A549 (cell line): Measurements from ENCODE around the gene TESK2. TPM values are rescaled to one million over a fixed set of nuclear protein-coding genes. Genes with fewer than 3 reads are reported as not detected.
A peak's percentile ranks its signal among the peaks of the same experiment; 100 is the strongest.

Experiments
- CBX2 ChIP-seq: fragments of 200-600 bp; sonication (generic); IDR thresholded peaks from 2 replicates; pipeline ENCODE4 v1.6.1; 2016; ENCODE audit warnings: low read depth, mild to moderate bottlenecking, borderline replicate concordance
- CBX8 ChIP-seq: fragments of 200-600 bp; sonication (generic); IDR thresholded peaks from 2 replicates; pipeline ENCODE4 v1.6.1; 2016
- CHD2 ChIP-seq: fragments of 150-350 bp; IDR thresholded peaks from 2 replicates; pipeline ENCODE4 v1.6.1; 2014; ENCODE audit warnings: low read length; ENCODE audit not compliant: partially characterized antibody
- CHD4 ChIP-seq: fragments of 200-600 bp; sonication (generic); IDR thresholded peaks from 2 replicates; pipeline ENCODE4 v1.6.1; 2016; ENCODE audit warnings: antibody characterized with exemption, mild to moderate bottlenecking, borderline replicate concordance
- FOSB ChIP-seq: fragments of 250-450 bp; sonication (Bioruptor Pico); IDR thresholded peaks from 2 replicates; pipeline ENCODE4 v1.5.0; 2020; ENCODE audit warnings: mild to moderate bottlenecking, moderate library complexity
- GATA3 ChIP-seq: IDR thresholded peaks from 2 replicates; pipeline ENCODE4 v1.6.1; 2012; ENCODE audit warnings: borderline replicate concordance
- HEYL ChIP-seq: fragments of 250-450 bp; sonication (Bioruptor Pico); IDR thresholded peaks from 2 replicates; pipeline ENCODE4 v1.8.0; 2021; ENCODE audit warnings: mild to moderate bottlenecking, moderate library complexity
- HOXA7 ChIP-seq: fragments of 250-450 bp; sonication (Bioruptor Pico); IDR thresholded peaks from 2 replicates; pipeline ENCODE4 v1.5.0; 2020; ENCODE audit warnings: mild to moderate bottlenecking, moderate library complexity
- HOXB13 ChIP-seq: fragments of 250-450 bp; sonication (Bioruptor Pico); IDR thresholded peaks from 2 replicates; pipeline ENCODE4 v1.5.0; 2020; ENCODE audit warnings: low read depth, mild to moderate bottlenecking, moderate library complexity
- JUN ChIP-seq, 2 experiments: fragments of >200 bp; sonication (Bioruptor Twin); formaldehyde crosslinking; IDR thresholded peaks; 2 replicates in 1 of 2; 3 replicates in 1 of 2; pipeline ENCODE4 v1.6.1; 2016 to 2017
- KDM5A ChIP-seq: fragments of 200-600 bp; sonication (generic); IDR thresholded peaks from 2 replicates; pipeline ENCODE4 v1.6.1; 2016; ENCODE audit warnings: antibody characterized with exemption, mild to moderate bottlenecking
- MAFK ChIP-seq: fragments of 450-650 bp; IDR thresholded peaks from 2 replicates; pipeline ENCODE4 v1.6.1; 2014; ENCODE audit not compliant: partially characterized antibody
- NFE2L2 ChIP-seq: fragments of 150-350 bp; conservative IDR thresholded peaks from 2 replicates; pipeline ENCODE4 v1.6.1; 2014; ENCODE audit warnings: low read length
- POLR2AphosphoS2 ChIP-seq: conservative IDR thresholded peaks from 2 replicates; pipeline ENCODE4 v1.6.1; 2012; ENCODE audit warnings: low read length, improper control_type of control experiment, inconsistent platforms
- RAD21 ChIP-seq, 2 experiments: fragments of >200 bp in 1 of 2; sonication (Bioruptor Twin) in 1 of 2; formaldehyde crosslinking in 1 of 2; IDR thresholded peaks in 1 of 2; conservative IDR thresholded peaks in 1 of 2; 2 replicates in 1 of 2; 3 replicates in 1 of 2; pipeline ENCODE4 v1.6.1; 2012 to 2018; ENCODE audit warnings: inconsistent platforms in 1 of 2
- RCOR1 ChIP-seq: fragments of 150-350 bp; IDR thresholded peaks from 2 replicates; pipeline ENCODE4 v1.6.1; 2014; ENCODE audit warnings: antibody characterized with exemption, low read length, low read depth
- REST ChIP-seq: fragments of 200-600 bp; sonication (generic); IDR thresholded peaks from 2 replicates; pipeline ENCODE4 v1.6.1; 2016; ENCODE audit warnings: antibody characterized with exemption, mild to moderate bottlenecking, moderate library complexity
- RFX5 ChIP-seq: fragments of 450-650 bp; IDR thresholded peaks from 2 replicates; pipeline ENCODE4 v1.7.1; 2014; ENCODE audit warnings: antibody characterized with exemption, mild to moderate bottlenecking, moderate library complexity
- RNF2 ChIP-seq: fragments of 200-600 bp; sonication (generic); IDR thresholded peaks from 2 replicates; pipeline ENCODE4 v1.6.1; 2016; ENCODE audit warnings: low read depth, mild to moderate bottlenecking, antibody characterized with exemption, moderate library complexity, borderline replicate concordance
- SMC3 ChIP-seq: fragments of >200 bp; sonication (Bioruptor Twin); formaldehyde crosslinking; IDR thresholded peaks from 3 replicates; pipeline ENCODE4 v1.6.1; 2018; ENCODE audit warnings: inconsistent platforms
- ZC3H11A ChIP-seq: fragments of 450-650 bp; IDR thresholded peaks from 2 replicates; pipeline ENCODE4 v1.6.1; 2014; ENCODE audit warnings: antibody characterized with exemption, mild to moderate bottlenecking
- ZNF302 ChIP-seq: fragments of 250-450 bp; sonication (Bioruptor Pico); IDR thresholded peaks from 2 replicates; pipeline ENCODE4 v1.9.0; 2021; ENCODE audit warnings: inconsistent platforms, mild to moderate bottlenecking, moderate library complexity
- polyA plus RNA-seq, 4 experiments: library from polyadenylated mRNA; depleted of rRNA in 3 of 4; stranded (reverse); fragments of >200 nt; fragmentation: RNase III in 1 of 4; extraction: RNeasy Plus Mini Kit Qiagen cat#74134 plus additional on column Dnase treatment in 1 of 4; gene quantifications; 2 replicates in 3 of 4; 3 replicates in 1 of 4; pipeline ENCODE4 v1.2.3, GENCODE V29; 2011 to 2017
- TF ChIP-seq, protein P1 (sequence below): fragments of >200 bp; sonication (Bioruptor Twin); formaldehyde crosslinking; IDR thresholded peaks from 3 replicates; pipeline ENCODE4 v1.5.1; 2016
- TF ChIP-seq, protein P2 (sequence below): fragments of 450-650 bp; IDR thresholded peaks from 2 replicates; pipeline ENCODE4 v1.6.1; 2014; ENCODE audit warnings: antibody characterized with exemption
- TF ChIP-seq, protein P3 (sequence below): fragments of >200 bp; sonication (Bioruptor Twin); formaldehyde crosslinking; IDR thresholded peaks from 2 replicates; pipeline ENCODE4 v1.6.1; 2016
- TF ChIP-seq, protein P4 (sequence below): IDR thresholded peaks from 2 replicates; pipeline ENCODE4 v1.6.1; 2012
- TF ChIP-seq, protein P5 (sequence below): IDR thresholded peaks from 2 replicates; pipeline ENCODE4 v1.6.1; 2012

The TESK2 gene
- polyA plus RNA-seq, 2 of the 4 experiments (the other 2 are of a cell fraction): 0.22 to 0.48 TPM

DNA sequence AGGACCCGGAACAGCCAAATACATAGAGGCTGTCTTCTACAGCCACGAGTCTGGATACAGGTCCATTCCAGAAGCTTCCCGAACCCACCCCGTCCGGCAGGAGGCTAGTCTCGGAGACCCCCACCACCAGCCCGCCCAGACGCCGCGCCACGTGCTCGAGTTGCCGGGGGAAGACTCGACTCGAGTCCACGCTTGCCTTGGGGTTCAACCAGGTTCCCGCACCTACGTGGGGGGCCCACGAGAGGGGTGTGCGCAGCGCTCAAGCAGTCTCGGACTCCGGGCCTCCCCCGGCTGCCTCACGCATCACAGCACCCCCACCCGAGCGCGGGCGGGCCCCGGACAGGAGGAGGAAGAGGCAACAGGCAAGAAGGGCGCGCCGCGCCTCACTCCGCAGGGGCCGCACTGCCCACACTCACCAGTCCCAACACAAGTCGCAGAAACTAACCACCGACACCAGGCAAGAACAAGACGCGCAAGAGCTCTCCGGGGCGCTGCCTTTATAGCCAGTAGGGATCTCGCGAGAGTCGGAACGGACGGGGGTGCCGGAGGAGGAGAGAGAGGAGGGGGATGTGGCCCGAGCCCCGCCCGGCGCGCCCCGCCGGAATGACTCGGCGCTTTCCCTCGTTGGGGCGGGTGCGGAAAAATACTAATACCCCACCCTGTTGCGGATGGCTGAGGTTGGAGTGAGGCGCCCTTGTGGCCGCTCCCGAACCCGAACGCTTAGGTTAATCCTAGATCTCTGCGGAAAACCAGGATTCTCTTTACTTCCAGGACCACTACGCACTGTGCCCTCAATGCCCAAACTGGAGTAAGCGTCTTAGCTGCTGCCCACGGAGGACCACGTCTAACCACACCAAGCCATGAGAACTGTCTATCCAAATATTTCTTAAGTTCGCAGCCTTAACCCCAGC is 30.7 kb upstream of the TESK2 start, which contains the start of gene PRDX1 (continued):
- TF ChIP-seq REST (peak; percentile 99), ZNF302 (no peak), FOSB (CRISPR knock-in tag) (no peak), RFX5 (no peak), RAD21 (conservative IDR thresholded peaks at IDR 0.05 in 1 of 2, IDR thresholded peaks at IDR 0.05 in 1 of 2) (no peak), RNF2 (no peak), HOXB13 (CRISPR knock-in tag) (no peak), NFE2L2 (peak; percentile 93), HOXA7 (CRISPR knock-in tag) (peak; percentile 42; the same call in 1 of the 2 replicates), HEYL (CRISPR knock-in tag) (no peak), CBX8 (no peak), POLR2AphosphoS2 (peak; percentile 55; the same call in 1 of the 2 replicates), CHD2 (peak; percentile 99), MAFK (peak; percentile 99), ZC3H11A (no peak), GATA3 (peak; percentile 78), KDM5A (no peak), SMC3 (no peak), JUN (IDR thresholded peaks at IDR 0.05) (peak; percentile 96 to 99), CBX2 (no peak), RCOR1 (no peak), CHD4 (no peak)
- TF ChIP-seq, protein P1, sequence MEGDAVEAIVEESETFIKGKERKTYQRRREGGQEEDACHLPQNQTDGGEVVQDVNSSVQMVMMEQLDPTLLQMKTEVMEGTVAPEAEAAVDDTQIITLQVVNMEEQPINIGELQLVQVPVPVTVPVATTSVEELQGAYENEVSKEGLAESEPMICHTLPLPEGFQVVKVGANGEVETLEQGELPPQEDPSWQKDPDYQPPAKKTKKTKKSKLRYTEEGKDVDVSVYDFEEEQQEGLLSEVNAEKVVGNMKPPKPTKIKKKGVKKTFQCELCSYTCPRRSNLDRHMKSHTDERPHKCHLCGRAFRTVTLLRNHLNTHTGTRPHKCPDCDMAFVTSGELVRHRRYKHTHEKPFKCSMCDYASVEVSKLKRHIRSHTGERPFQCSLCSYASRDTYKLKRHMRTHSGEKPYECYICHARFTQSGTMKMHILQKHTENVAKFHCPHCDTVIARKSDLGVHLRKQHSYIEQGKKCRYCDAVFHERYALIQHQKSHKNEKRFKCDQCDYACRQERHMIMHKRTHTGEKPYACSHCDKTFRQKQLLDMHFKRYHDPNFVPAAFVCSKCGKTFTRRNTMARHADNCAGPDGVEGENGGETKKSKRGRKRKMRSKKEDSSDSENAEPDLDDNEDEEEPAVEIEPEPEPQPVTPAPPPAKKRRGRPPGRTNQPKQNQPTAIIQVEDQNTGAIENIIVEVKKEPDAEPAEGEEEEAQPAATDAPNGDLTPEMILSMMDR: no peak
- TF ChIP-seq, protein P2, sequence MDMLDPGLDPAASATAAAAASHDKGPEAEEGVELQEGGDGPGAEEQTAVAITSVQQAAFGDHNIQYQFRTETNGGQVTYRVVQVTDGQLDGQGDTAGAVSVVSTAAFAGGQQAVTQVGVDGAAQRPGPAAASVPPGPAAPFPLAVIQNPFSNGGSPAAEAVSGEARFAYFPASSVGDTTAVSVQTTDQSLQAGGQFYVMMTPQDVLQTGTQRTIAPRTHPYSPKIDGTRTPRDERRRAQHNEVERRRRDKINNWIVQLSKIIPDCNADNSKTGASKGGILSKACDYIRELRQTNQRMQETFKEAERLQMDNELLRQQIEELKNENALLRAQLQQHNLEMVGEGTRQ: no peak
- TF ChIP-seq, protein P3, sequence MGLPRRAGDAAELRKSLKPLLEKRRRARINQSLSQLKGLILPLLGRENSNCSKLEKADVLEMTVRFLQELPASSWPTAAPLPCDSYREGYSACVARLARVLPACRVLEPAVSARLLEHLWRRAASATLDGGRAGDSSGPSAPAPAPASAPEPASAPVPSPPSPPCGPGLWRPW: no peak
- TF ChIP-seq, protein P4, sequence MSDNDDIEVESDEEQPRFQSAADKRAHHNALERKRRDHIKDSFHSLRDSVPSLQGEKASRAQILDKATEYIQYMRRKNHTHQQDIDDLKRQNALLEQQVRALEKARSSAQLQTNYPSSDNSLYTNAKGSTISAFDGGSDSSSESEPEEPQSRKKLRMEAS: peak; percentile 56
- TF ChIP-seq, protein P5, sequence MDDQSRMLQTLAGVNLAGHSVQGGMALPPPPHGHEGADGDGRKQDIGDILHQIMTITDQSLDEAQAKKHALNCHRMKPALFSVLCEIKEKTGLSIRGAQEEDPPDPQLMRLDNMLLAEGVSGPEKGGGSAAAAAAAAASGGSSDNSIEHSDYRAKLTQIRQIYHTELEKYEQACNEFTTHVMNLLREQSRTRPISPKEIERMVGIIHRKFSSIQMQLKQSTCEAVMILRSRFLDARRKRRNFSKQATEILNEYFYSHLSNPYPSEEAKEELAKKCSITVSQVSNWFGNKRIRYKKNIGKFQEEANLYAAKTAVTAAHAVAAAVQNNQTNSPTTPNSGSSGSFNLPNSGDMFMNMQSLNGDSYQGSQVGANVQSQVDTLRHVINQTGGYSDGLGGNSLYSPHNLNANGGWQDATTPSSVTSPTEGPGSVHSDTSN: peak; percentile 64; the same call in 1 of the 2 replicates
